A673 (cell line): Measurements from ENCODE around the gene RIGI. TPM values are rescaled to one million over a fixed set of nuclear protein-coding genes. Genes with fewer than 3 reads are reported as not detected.

Experiments
- BruUV-seq: library from RNA; stranded (reverse); fragments of 400-500 nt; replicated peaks from 2 replicates; lab custom pipeline; 2021; lab: Mats Ljungman, UMichigan
- CTCF ChIA-PET: fragments of 300-600 bp; sonication (Branson Sonifier 250); formaldehyde crosslinking; loops from one replicate; lab custom pipeline; 2022; ENCODE audit warnings: antibody characterized with exemption; lab: Charles Lee
- POLR2A ChIA-PET: fragments of 300-600 bp; sonication (Branson Sonifier 250); formaldehyde crosslinking; loops from one replicate; lab custom pipeline; 2022; ENCODE audit warnings: antibody characterized with exemption; ENCODE audit not compliant: low non-redundant PET; lab: Charles Lee
- DNase-seq: peaks from one replicate; pipeline ENCODE4 v3.0.0-alpha.2; 2015; ENCODE audit warnings: low spot score
- H3K27ac ChIP-seq: fragments of 200-600 bp; sonication (generic); 2 replicates; pipeline ENCODE4 v1.5.1; 2016; ENCODE audit warnings: mixed run types, low read depth, mild to moderate bottlenecking, mixed read lengths, antibody characterized with exemption, low read length; ENCODE audit not compliant: poor library complexity, severe bottlenecking
- H3K27me3 ChIP-seq: fragments of 200-600 bp; sonication (generic); replicated peaks from 2 replicates; pipeline ENCODE4 v1.6.1; 2017; ENCODE audit warnings: mixed run types, low read depth, mild to moderate bottlenecking, mixed read lengths, antibody characterized with exemption, low read length; ENCODE audit not compliant: insufficient read depth, poor library complexity
- H3K36me3 ChIP-seq: fragments of 200-600 bp; sonication (generic); 2 replicates; pipeline ENCODE4 v1.6.1; 2016; ENCODE audit warnings: mixed run types, mild to moderate bottlenecking, mixed read lengths, antibody characterized with exemption, low read length; ENCODE audit not compliant: insufficient read depth, poor library complexity, severe bottlenecking
- H3K4me1 ChIP-seq: fragments of 200-600 bp; sonication (generic); 2 replicates; pipeline ENCODE4 v1.6.1; 2017; ENCODE audit warnings: mixed run types, mild to moderate bottlenecking, mixed read lengths, antibody characterized with exemption, low read length; ENCODE audit not compliant: insufficient read depth, poor library complexity, severe bottlenecking
- H3K4me3 ChIP-seq: fragments of 200-600 bp; sonication (generic); 2 replicates; pipeline ENCODE4 v1.5.1; 2016; ENCODE audit warnings: low read depth, mixed run types, mild to moderate bottlenecking, mixed read lengths, low read length; ENCODE audit not compliant: poor library complexity, severe bottlenecking
- H3K9me3 ChIP-seq: fragments of 200-600 bp; sonication (generic); 2 replicates; pipeline ENCODE4 v1.6.1; 2016; ENCODE audit warnings: mixed run types, low read depth, mild to moderate bottlenecking, mixed read lengths, antibody characterized with exemption, low read length; ENCODE audit not compliant: poor library complexity, severe bottlenecking
- CTCF ChIP-seq: fragments of 300-800, 200-600 bp; sonication (generic); conservative IDR thresholded peaks from 2 replicates; pipeline ENCODE4 v1.5.1; 2017; ENCODE audit warnings: low read depth, mild to moderate bottlenecking, antibody characterized with exemption, low read length, moderate library complexity, mixed read lengths
- EZH2 ChIP-seq: fragments of 200-600 bp; sonication (generic); IDR thresholded peaks from 2 replicates; pipeline ENCODE4 v1.6.1; 2017; ENCODE audit warnings: borderline replicate concordance, low read depth, mild to moderate bottlenecking, mixed read lengths, antibody characterized with exemption, low read length; ENCODE audit not compliant: poor library complexity, severe bottlenecking
- intact Hi-C: fragments of 100-400 bp; cut with micrococcal nuclease; formaldehyde crosslinking; loops from one replicate; pipeline ENCODE4 v1.10.0; 2022; ENCODE audit not compliant: unreplicated experiment
- total RNA-seq: library from RNA; stranded (reverse); gene quantifications from 2 replicates; pipeline ENCODE4 v1.2.3, GENCODE V29; 2021

The RIGI gene
- total RNA-seq, 1 experiment from 2014 or later, result 7.4 TPM

- TF ChIP-seq EZH2 (no peak), CTCF (no peak)
- no peak overlapping the region for H3K27ac ChIP-seq
- no peak overlapping the region for H3K4me3 ChIP-seq
- intact Hi-C loops, result no loop called here
- H3K36me3 ChIP-seq, result peaks cover 3% of the 10 kb centered on the region
- no peaks in the 10 kb centered on the region for H3K4me1 ChIP-seq
- CTCF ChIA-PET, result no interaction called here
- no TSS peak for BruUV-seq
- peaks cover 25% of the 10 kb centered on the region for H3K9me3 ChIP-seq
- DNase-seq, result no peak
- H3K27me3 ChIP-seq, result no peaks in the 10 kb centered on the region
- POLR2A ChIA-PET, result no interaction called here
Observed at GRCh38 chr9:32518276-32518675, 7.7 kb downstream of the RIGI start.

DNA sequence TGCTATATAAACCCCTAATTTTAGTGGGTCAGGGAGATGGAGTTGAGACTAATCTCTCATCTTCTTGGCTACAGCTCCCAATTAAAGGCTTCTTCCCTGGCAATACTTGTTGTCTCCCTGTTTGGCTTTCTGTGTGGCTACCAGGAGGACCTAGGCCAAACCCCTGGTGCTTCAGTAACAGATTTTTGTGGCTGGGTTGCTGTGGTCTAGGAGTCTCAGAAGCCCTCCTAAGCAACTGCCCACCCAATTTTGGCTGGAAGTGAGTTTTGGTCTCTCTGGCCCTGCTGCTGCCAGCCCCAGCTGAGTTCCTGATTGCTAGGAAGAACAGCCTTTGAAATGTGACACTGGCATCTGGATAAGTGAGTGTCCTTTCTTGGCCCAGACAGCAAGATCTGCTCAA is 9.8 kb downstream of the RIGI start:
- TF ChIP-seq CTCF, result no peak
- TF ChIP-seq EZH2, result no peak
- H3K9me3 ChIP-seq, result peaks cover 25% of the 10 kb centered on the region
- DNase-seq, result no peak
- no peaks in the 10 kb centered on the region for H3K27me3 ChIP-seq
- intact Hi-C loops, result no loop called here
- H3K4me1 ChIP-seq, result no peaks in the 10 kb centered on the region
- H3K27ac ChIP-seq, result no peak overlapping the region
- peaks cover 3% of the 10 kb centered on the region for H3K36me3 ChIP-seq
- H3K4me3 ChIP-seq, result no peak overlapping the region
- no TSS peak for BruUV-seq
- CTCF ChIA-PET, result no interaction called here
- POLR2A ChIA-PET, result no interaction called here

GRCh38 chr9:32508728-32509127 is 17.3 kb downstream of the RIGI start:
- no peaks in the 10 kb centered on the region for H3K27me3 ChIP-seq
- no peak for TF ChIP-seq EZH2
- no peak for TF ChIP-seq CTCF
- H3K9me3 ChIP-seq, result no peaks in the 10 kb centered on the region
- H3K27ac ChIP-seq, result no peak overlapping the region
- no peak overlapping the region for H3K4me3 ChIP-seq
- DNase-seq, result no peak
- BruUV-seq, result no TSS peak
- intact Hi-C loops, result loop anchor here (10.0 kb wide), 1 partner anchor 56 kb away; no protein-coding TSS in a partner anchor
- CTCF ChIA-PET, result no interaction called here
- POLR2A ChIA-PET, result no interaction called here
- no peaks in the 10 kb centered on the region for H3K36me3 ChIP-seq
- H3K4me1 ChIP-seq, result no peaks in the 10 kb centered on the region
